ENCODE results near the gene ITPR1.

DNA sequence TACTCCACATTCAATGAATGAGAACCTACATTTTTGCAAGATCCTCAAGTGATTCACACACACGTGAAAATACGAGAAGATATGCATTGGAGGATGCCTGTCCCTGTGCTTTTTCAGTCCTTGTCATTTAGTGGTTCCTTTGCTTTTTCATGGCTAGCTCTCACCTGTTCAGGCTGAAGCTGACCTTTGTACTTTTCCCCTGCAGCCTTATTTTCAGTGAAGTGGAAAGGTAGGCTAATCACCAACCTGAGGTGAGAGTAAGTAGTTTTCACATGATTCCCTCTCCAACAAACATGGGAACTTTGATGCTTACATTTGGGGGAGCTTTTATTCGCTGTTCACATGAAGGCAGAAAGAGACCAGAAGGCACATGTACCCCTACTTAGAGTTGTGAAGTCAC lies 8.3 kb downstream of the ITPR1 start:
- TF ChIP-seq EZH2 (IDR thresholded peaks at IDR 0.05; ENCODE audit: insufficient read depth, poor library complexity, severe bottlenecking) (no peak), EZH2phosphoT487 (IDR thresholded peaks at IDR 0.05; ENCODE audit: insufficient read depth, low read depth) (no peak)
